Cortex of kidney (tissue), 1 donor: ENCODE results near the gene FAM83C.

Experiments
- DNase-seq: peaks from one replicate; lab custom pipeline; 2025; lab: John Stamatoyannopoulos, UW

Gene FAM83C

GRCh38 chr20:35283441-35284266 is 8.6 kb downstream of the FAM83C start:
- DNase-seq, result no peak

GRCh38 chr20:35281506-35282101 is 10.6 kb downstream of the FAM83C start:
- no peak for DNase-seq

DNA sequence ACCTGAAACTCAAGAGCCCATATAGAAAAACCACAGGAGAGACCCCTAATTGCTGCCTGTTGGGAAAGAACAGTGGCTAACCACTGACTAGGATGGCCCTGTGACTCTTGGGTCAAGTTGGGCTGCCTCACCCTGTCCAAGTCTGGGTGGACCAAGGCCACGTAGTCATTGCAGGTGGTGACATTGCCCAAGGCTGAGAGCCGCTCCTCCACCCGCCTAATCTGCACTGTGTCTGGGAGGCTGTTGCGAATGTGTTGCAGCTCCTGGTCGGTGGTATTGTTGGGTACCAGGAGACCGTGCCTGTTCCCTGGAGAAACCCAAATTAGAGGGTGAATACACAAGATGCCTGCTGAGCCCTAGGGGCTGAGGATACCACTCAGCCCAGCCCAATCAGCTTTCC is 11.7 kb downstream of the FAM83C start:
- no peak for DNase-seq

GRCh38 chr20:35279533-35280174 is 12.6 kb downstream of the FAM83C start:
- DNase-seq, result no peak

- no peak for DNase-seq
Observed at GRCh38 chr20:35279040-35279439, 13.2 kb downstream of the FAM83C start.

DNA sequence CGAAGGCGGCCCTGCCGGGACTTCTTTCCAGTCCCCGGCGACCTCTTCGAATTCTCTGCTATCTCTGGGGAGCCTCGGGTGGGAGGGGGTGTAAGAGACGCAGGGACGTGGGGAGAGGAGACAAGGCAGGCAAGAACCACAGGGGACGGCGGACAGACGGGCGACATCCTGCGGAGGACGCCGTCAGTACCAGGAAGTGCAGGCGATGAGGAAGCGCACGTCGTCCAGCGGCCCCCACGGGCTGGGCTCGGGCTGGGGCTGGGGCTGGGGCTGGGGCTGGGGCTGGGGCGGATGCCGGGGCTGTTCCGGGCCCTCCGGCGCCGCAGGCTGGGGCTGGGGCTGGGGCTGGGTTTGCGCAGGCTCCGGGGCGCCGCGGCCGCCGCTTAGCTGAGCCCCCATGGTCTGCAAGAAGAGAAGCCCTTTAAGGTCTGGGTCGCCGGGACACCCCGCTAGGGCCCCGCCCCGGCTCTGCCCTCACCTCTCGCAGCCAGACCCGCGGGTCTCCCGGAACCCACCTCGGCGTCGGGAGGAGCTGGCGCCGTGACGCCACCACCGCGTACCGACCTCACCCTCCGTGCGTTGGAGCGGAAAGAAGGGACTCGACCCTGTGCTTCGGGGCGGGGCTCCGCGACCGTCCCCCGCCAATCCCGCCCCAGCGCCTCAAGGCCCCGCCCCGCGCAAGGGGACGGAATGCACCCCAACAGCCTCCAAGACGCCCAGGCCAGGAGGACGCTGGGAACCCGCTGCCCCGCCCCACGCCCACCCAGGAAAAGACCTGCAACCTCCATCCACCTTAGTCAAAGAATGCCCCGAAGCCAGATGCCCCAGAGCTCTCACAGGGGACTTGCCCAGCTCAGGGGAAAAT is 14.5 kb downstream of the FAM83C start, which contains the start of gene MMP24OS:
Gene MMP24OS (minus strand): TSS at position 592 of the 865 bp plus-strand sequence. CDS start 193 bp downstream, at position 399.
- DNase-seq, result no peak

DNA sequence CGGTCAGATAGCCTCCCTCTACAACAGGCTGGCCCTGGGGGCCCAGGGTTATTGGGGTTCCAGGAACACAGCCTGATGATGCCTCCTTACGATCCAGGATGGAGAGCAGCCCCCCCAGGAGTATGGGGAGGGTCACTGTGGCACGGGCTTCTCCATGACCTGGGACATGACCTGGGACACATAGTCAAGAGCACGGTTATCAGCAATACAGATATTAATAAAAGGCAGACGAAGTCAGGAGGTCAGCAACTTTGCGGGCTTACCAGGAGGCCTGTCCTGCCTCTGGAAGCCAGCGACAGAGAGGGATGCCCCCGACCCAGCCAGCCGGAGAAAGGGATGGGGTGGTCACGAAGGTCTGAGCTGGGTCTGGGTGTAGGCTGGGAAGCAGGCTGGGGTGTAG is 15.1 kb downstream of the FAM83C start:
- no peak for DNase-seq

DNA sequence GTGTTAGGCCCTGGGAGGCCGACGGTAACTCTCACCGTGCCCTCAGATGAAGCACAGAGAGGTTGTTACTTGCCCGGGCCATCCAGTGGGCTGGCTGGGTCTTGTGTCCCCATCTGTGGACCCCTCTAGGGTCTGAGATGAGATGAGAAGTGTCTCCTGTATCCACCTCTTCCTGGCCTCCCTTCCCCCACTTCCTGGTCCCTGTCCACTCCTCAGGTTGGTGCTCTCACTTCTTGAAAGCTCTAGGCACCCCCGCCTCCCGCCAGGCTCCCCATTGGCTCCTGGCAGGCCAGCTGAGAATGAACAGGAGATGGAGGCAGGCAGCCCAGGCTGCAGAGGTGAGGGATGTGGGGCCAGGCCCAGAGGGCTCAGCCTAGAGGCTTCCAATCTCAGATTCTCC is 15.8 kb downstream of the FAM83C start:
- no peak for DNase-seq

DNA sequence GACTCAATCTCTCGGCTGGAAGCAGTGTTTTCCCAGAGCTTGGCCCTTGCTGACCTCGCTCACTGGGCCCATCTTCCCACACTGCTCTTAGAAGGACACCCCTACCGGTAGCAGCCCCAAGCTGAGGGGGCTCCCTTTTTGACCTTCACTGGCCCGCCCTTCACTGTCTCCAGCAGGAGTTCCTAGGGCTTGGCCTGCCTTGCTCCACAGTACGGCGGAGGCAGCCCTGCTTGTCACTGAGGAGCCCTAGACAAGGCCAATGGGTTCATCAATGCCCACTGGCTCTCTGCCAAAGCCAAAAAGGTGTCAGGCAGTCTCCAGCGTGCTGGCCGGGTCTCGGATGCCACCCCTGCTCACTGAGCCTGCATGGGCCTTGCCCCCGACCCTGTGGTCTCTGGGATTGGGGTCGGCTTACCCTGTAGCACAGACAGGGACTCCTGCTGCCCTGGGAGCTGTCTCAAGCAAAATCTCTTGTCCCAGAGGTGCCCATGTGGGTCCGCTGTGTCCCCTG is 16.4 kb downstream of the FAM83C start:
- DNase-seq, result no peak

- DNase-seq, result no peak
Observed at GRCh38 chr20:35274172-35275092, 17.8 kb downstream of the FAM83C start.

- no peak for DNase-seq
Observed at GRCh38 chr20:35273449-35274171, 18.6 kb downstream of the FAM83C start.

- DNase-seq, result no peak
Observed at GRCh38 chr20:35271904-35272303, 20.3 kb downstream of the FAM83C start.

DNA sequence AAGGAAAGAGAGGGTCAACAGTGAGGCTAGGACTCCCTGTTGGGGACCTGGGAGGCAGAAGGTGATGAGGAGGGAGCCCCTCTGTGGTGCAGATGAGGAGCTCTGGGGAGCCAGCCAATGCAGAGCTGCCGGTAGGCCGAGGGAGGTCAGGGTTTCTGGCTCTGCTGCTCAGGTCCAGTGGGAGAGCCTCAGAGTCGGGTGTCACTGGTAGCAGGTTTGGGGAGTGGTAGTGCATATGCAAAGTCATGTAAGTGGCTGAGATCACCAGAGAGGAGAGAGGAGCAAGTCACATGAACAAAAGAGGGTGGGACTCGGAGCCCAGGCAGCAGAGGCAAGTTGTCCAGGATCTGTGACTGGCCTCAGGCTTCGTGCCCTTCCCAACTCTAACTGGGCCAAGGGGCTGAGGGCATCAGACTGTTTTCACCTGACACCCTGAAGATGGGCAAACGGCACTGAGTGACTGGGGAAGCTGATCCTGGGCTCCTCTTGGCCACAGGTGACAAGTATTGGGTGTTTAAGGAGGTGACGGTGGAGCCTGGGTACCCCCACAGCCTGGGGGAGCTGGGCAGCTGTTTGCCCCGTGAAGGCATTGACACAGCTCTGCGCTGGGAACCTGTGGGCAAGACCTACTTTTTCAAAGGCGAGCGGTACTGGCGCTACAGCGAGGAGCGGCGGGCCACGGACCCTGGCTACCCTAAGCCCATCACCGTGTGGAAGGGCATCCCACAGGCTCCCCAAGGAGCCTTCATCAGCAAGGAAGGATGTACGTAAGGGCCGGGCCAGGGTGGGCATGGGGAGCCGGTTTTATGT is 20.9 kb downstream of the FAM83C start:
- no peak for DNase-seq

DNA sequence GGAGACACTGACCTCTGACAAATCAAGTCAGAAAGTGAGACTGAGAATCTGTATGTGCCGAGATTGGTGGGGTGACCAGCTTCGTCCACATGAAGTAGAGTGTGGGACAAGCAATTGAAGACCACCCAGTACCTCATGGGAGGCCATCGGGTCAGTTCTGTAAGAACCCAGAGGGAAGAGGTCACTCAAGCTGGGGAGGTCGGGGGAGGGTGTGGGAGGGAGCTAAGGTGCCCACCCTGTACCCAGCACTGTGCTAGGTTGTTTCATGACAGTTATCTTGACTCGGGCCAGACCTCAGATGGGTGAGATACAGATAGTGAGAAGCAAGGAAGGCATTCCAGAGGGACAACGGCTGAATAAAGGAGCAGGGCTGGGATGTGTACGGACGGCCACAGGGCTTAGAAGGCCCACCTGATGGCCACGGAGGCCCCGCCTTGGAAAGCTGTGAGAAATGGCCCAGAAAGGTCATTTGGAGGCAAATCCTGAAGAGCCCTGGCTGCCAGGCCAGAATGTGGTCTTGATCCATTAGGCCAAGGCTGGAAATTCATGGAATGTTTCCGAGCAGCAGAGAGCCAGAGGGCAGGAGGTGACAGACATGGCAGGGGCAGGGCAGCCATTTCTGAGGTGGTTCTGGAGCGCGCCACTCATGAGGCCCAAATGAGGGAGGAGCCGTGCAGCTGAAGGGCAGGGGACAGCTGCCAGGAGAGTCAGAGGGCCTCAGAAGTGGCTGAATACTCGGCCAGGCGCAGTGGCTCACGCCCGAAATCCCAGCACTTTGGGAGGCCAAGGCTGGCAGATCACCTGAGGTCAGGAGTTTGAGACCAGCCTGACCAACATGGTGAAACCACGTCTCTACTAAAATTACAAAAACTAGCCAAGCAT is 22.0 kb downstream of the FAM83C start:
- no peak for DNase-seq

GRCh38 chr20:35269055-35269781 is 23.0 kb downstream of the FAM83C start:
- DNase-seq, result no peak

GRCh38 chr20:35267092-35267491 is 25.1 kb downstream of the FAM83C start:
- no peak for DNase-seq

- no peak for DNase-seq
Observed at GRCh38 chr20:35264755-35265154, 27.5 kb downstream of the FAM83C start.
